ENCODE data around the gene KSR1. TPM values are rescaled to one million over a fixed set of nuclear protein-coding genes. Genes with fewer than 3 reads are reported as not detected.

KSR1 gene
- total and polyA plus RNA-seq, 2 of the 4 experiments (the other 2 are of a cell fraction): 12.5 to 21.9 TPM

DNA sequence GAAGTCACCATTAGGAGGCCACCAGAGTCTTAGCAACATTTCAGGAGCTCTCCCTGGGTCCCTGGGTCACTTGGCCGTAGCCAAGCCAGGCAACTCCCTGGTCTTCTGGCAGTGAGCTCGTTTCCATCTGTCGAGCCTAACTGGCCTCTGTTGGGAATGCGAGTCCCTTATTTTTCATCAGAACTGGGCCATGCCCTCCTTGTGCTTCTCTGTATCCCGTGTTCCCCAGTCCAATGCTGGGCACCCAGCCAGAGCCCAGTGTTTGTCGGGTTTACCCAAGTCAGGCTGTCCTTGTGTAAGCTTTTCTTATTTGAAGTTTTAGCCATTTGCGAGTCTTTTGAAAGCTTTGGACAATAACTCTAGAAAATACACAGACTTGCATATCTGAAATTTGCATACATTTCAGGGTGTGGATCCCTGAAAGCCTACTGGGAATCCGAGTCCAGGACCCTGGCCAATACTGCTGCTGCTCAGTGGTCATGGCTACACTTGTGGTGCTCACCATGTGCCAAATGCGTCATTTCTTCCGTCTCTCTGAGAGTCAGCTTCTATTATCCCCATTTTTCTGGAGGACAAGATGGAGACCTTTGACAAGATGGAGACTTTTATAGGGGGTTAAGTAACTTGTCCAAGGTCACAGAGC is 93.1 kb downstream of the KSR1 start:
- no peak overlapping the region; the same call in 1 of the 2 replicates for H3K14ac ChIP-seq (replicated peaks; ENCODE audit: low read depth, low read length)
- peak overlapping the region; percentile 59 for H3K4ac ChIP-seq (ENCODE audit: low read depth, low read length)
- H3K23ac ChIP-seq (ENCODE audit: low read depth, low read length): peak overlapping the region; percentile 24; the same call in 1 of the 2 replicates
- no peak overlapping the region for H3K4me3 ChIP-seq (ENCODE audit: insufficient read depth, low read depth, low read length)
- in situ Hi-C loops (cut with MboI; ENCODE audit: low sequenced_read_pairs) (loop anchor here (5.0 to 25.0 kb wide), 2 partner anchors 52 to 788 kb away; partner anchors contain the start of genes IFT20 and TNFAIP1), intact Hi-C loops (cut with micrococcal nuclease) (no loop called here), dilution Hi-C loops (cut with HindIII; ENCODE audit: low sequenced_read_pairs, unreplicated experiment) (no loop called here)
- CTCF ChIA-PET: interaction anchor here (0.6 to 1.6 kb wide), 2 partner anchors 50 to 326 kb away, joined by 3 to 4 read pairs; no protein-coding TSS in a partner anchor
- no peak overlapping the region for H2AFZ ChIP-seq (replicated peaks; ENCODE audit: low read length, poor library complexity)
- no peaks in the 10 kb centered on the region for H3K27me3 ChIP-seq (ENCODE audit: control insufficient read depth, insufficient read depth, low read length)
- H4K20me1 ChIP-seq (ENCODE audit: insufficient read depth, low read length): peaks cover 41% of the 10 kb centered on the region
- no peak for ATAC-seq (ENCODE audit: low read depth)
- no peaks in the 10 kb centered on the region for H3K9me3 ChIP-seq (ENCODE audit: control insufficient read depth, insufficient read depth, low read length)
- H3K9ac ChIP-seq (ENCODE audit: low read depth, low read length): no peak overlapping the region
- no peak overlapping the region for H4K91ac ChIP-seq (ENCODE audit: insufficient read depth, low read depth, low read length)
- H2BK15ac ChIP-seq (ENCODE audit: low read depth, low read length): 0 out of 3 replicates have a peak overlapping the region, but pooled peaks have one; percentile 44
- POLR2A ChIA-PET (ENCODE audit: unreplicated experiment): no interaction called here
- no TSS peak for BruUV-seq (replicated peaks)
- H2BK5ac ChIP-seq (ENCODE audit: low read depth, low read length, poor library complexity, severe bottlenecking): no peak overlapping the region
- DNase-seq: no peak
- H4K8ac ChIP-seq (ENCODE audit: low read depth in 2 of 2, low read length in 2 of 2): 0 out of 4 replicates have a peak overlapping the region, but pooled peaks of 1 of the 2 experiments have one; percentile 2
- H2BK120ac ChIP-seq (ENCODE audit: low read depth, low read length): peak overlapping the region; percentile 16; the same call in 1 of the 2 replicates
- no peak overlapping the region for H3K4me2 ChIP-seq (ENCODE audit: low read depth, low read length)
- no peak overlapping the region for H3K56ac ChIP-seq (ENCODE audit: extremely low read depth, insufficient read depth, low read length)
- peak overlapping the region; percentile 56 for H2AK5ac ChIP-seq (ENCODE audit: low read depth, low read length)
- H2AK9ac ChIP-seq (replicated peaks; ENCODE audit: low read depth, low read length, poor library complexity): no peak overlapping the region
- peaks cover 52 to 86% of the 10 kb centered on the region in 2 experiments for H3K79me1 ChIP-seq (ENCODE audit: low read depth in 1 of 2, low read length in 2 of 2)
- H3K36me3 ChIP-seq (ENCODE audit: control insufficient read depth, insufficient read depth, low read length): peaks cover 15% of the 10 kb centered on the region
- H3K9me1 ChIP-seq (ENCODE audit: insufficient read depth, low read length): peaks cover 38% of the 10 kb centered on the region
- H2BK20ac ChIP-seq (ENCODE audit: low read depth, low read length): 0 out of 2 replicates have a peak overlapping the region, but pooled peaks have one; percentile 42
- H3K4me1 ChIP-seq (ENCODE audit: control insufficient read depth, insufficient read depth, low read length): peaks cover 53% of the 10 kb centered on the region
- TF ChIP-seq RAD21 (IDR thresholded peaks at IDR 0.05; ENCODE audit: low read length) (no peak), CHD1 (IDR thresholded peaks at IDR 0.05; ENCODE audit: low read depth, low read length) (no peak), MAZ (IDR thresholded peaks at IDR 0.05; ENCODE audit: borderline replicate concordance, low read depth, low read length) (no peak), RCOR1 (IDR thresholded peaks at IDR 0.05; ENCODE audit: insufficient replicate concordance, low read length) (no peak)
- TF ChIP-seq, protein P1, sequence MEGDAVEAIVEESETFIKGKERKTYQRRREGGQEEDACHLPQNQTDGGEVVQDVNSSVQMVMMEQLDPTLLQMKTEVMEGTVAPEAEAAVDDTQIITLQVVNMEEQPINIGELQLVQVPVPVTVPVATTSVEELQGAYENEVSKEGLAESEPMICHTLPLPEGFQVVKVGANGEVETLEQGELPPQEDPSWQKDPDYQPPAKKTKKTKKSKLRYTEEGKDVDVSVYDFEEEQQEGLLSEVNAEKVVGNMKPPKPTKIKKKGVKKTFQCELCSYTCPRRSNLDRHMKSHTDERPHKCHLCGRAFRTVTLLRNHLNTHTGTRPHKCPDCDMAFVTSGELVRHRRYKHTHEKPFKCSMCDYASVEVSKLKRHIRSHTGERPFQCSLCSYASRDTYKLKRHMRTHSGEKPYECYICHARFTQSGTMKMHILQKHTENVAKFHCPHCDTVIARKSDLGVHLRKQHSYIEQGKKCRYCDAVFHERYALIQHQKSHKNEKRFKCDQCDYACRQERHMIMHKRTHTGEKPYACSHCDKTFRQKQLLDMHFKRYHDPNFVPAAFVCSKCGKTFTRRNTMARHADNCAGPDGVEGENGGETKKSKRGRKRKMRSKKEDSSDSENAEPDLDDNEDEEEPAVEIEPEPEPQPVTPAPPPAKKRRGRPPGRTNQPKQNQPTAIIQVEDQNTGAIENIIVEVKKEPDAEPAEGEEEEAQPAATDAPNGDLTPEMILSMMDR (conservative IDR thresholded peaks at IDR 0.05; ENCODE audit: low read depth, low read length): no peak
- H3K18ac ChIP-seq (ENCODE audit: low read depth, low read length): no peak overlapping the region
- H4K5ac ChIP-seq (ENCODE audit: low read depth, low read length): no peak overlapping the region
- WGBS, 2 experiments (ENCODE audit: extremely low coverage in 2 of 2, insufficient read length in 1 of 2): 47% methylated on average over 3 of the region's 10 CpGs; no CpG with 5 or more reads in 1 of the 2 experiments
- H3K27ac ChIP-seq (ENCODE audit: insufficient read depth, low read length): no peak overlapping the region
